Breast epithelium (tissue), 4 donors: ENCODE results near the gene FNDC3B. TPM values are rescaled to one million over a fixed set of nuclear protein-coding genes. Genes with fewer than 3 reads are reported as not detected.

Source experiments
- DNase-seq, 2 donors: peaks; one replicate each; pipeline ENCODE4 v3.0.0-alpha.2; 2019; ENCODE audit warnings: low spot score in 2 of 2
- H3K27ac ChIP-seq, 2 donors: fragments of 200-600 bp; sonication (generic) in 1 of 2; one replicate each; pipeline ENCODE4 v1.5.1; 2016 to 2019; ENCODE audit warnings: mild to moderate bottlenecking in 1 of 2
- H3K27me3 ChIP-seq, 2 donors: fragments of 200-600 bp; sonication (generic) in 1 of 2; one replicate each; pipeline versions ENCODE4 v1.5.1 to v1.6.0; 2017 to 2019; ENCODE audit warnings: control low read depth in 1 of 2, mild to moderate bottlenecking in 1 of 2
- H3K36me3 ChIP-seq: fragments of 200-600 bp; one replicate; pipeline ENCODE4 v1.5.1; 2019
- H3K4me1 ChIP-seq, 2 donors: fragments of 200-600 bp; sonication (generic); one replicate each; pipeline ENCODE4 v1.5.1; 2016 to 2019; ENCODE audit warnings: control low read depth in 1 of 2
- H3K4me3 ChIP-seq, 3 donors: fragments of 200-600 bp; sonication (generic); 1 replicate in 2 of 3; 2 replicates in 1 of 3; pipeline ENCODE4 v1.5.1; 2016 to 2019; ENCODE audit warnings: mild to moderate bottlenecking in 3 of 3, moderate library complexity in 2 of 3
- H3K9me3 ChIP-seq, 2 donors: fragments of 200-600 bp; sonication (generic) in 1 of 2; one replicate each; pipeline ENCODE4 v1.5.1; 2016 to 2019; ENCODE audit warnings: control low read depth in 1 of 2
- POLR2A ChIP-seq: fragments of 450-650 bp; IDR thresholded peaks from one replicate; pipeline ENCODE4 v1.6.1; 2016; ENCODE audit warnings: antibody characterized with exemption, mild to moderate bottlenecking, moderate library complexity
- POLR2AphosphoS5 ChIP-seq, 3 donors: sonication (generic); formaldehyde crosslinking; IDR thresholded peaks; one replicate each; pipeline ENCODE4 v1.6.1; 2017; ENCODE audit warnings: antibody characterized with exemption in 3 of 3
- intact Hi-C: fragments of 100-400 bp; cut with DNase I; formaldehyde crosslinking; loops from one replicate; pipeline ENCODE4 v1.15.1; 2023; ENCODE audit warnings: low total_unique reads
- total RNA-seq, 3 donors: library from RNA; depleted of rRNA; stranded (reverse); fragments of >200 nt; gene quantifications; one replicate each; pipeline ENCODE4 v1.1.0, GENCODE V29; 2016
- TF ChIP-seq, protein P1 (sequence below), 3 donors: fragments of 450-650 bp; IDR thresholded peaks; one replicate each; pipeline ENCODE4 v1.5.1; 2016 to 2017; ENCODE audit warnings: antibody characterized with exemption in 3 of 3, mild to moderate bottlenecking in 3 of 3, moderate library complexity in 3 of 3

The FNDC3B gene
- total RNA-seq, 3 donors from 2014 or later: 131 to 172 (median 149) TPM

DNA sequence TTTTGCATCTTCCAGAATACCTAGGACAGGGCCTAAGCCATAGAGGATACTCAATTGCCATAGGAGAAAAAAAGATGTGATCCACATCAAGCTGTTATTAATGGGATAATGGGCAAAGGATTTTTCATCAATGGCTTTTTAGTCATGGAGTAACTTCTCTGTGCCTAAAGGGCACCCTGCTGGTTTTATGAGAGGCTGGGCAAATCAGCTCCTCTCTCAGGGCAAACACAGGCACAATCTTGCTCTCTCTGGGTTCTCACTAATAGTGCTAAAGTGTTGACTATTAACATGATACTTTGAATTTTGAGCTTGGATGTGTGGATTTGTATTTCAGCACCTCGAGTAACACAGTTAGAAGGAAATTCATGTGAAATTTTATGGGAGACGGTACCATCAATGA is 341.3 kb downstream of the FNDC3B start:
- Histone ChIP-seq H3K36me3 (peaks cover 15% of the 10 kb centered on the region), H3K9me3 (peaks cover 0 to 8% of the 10 kb centered on the region in 2 donors), H3K4me1 (no peaks in the 10 kb centered on the region), H3K27me3 (no peaks in the 10 kb centered on the region), H3K4me3 (no peak overlapping the region), H3K27ac (no peak overlapping the region)
- intact Hi-C loops: no loop called here
- TF ChIP-seq, protein P1, sequence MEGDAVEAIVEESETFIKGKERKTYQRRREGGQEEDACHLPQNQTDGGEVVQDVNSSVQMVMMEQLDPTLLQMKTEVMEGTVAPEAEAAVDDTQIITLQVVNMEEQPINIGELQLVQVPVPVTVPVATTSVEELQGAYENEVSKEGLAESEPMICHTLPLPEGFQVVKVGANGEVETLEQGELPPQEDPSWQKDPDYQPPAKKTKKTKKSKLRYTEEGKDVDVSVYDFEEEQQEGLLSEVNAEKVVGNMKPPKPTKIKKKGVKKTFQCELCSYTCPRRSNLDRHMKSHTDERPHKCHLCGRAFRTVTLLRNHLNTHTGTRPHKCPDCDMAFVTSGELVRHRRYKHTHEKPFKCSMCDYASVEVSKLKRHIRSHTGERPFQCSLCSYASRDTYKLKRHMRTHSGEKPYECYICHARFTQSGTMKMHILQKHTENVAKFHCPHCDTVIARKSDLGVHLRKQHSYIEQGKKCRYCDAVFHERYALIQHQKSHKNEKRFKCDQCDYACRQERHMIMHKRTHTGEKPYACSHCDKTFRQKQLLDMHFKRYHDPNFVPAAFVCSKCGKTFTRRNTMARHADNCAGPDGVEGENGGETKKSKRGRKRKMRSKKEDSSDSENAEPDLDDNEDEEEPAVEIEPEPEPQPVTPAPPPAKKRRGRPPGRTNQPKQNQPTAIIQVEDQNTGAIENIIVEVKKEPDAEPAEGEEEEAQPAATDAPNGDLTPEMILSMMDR (IDR thresholded peaks at IDR 0.05): no peak
- TF ChIP-seq POLR2AphosphoS5 (IDR thresholded peaks at IDR 0.05): no peak
- TF ChIP-seq POLR2A: no peak
- DNase-seq: no peak

DNA sequence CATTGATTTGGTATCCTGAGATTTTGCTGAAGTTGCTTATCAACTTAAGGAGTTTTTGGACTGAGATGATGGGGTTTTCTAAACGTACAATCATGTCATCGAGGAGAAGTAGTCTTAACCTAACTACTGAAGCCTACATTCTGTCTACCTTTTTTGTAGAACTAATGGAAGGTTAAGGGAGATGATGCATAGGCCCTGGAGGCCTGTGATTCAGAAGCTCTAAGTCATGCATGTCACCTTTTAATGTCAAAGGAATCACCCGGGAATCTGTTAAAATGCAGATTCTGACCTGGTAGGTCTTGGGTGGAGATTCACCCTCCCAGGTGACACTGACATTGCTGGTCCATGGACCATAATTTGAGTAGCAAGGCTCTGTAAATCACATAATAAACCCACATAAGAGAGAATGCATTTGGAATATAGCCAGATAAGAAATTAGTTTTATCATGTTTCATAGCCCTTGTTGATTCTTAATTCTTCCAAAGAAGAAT is 344.0 kb downstream of the FNDC3B start:
- H3K36me3 ChIP-seq: peaks cover 15% of the 10 kb centered on the region

DNA sequence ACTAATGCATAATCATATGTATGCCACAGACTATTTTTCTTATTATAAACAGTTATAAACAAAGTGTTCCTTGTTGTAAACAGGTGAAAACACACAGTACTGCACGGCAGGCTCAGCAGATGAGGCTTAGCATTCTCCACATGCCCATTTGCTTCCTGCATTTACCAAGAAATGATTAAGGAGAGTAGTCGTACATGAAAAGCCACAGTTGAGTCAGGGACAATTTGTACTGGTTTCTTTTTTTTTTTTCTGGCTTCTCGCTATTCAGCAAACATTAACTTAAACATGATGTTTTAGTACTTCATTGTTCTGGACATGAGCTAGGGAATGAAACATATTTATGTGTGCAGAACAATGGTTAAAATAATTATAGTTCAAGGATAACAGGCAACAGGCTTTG is 345.5 kb downstream of the FNDC3B start:
- H3K27me3 ChIP-seq: no peaks in the 10 kb centered on the region
- H3K36me3 ChIP-seq: peaks cover 6% of the 10 kb centered on the region
- intact Hi-C loops: no loop called here

More for the DNA sequence above, 344.0 kb downstream of the FNDC3B start:
- no peak for TF ChIP-seq POLR2A
- no peak for TF ChIP-seq POLR2AphosphoS5 (IDR thresholded peaks at IDR 0.05)
- TF ChIP-seq, protein P1 (IDR thresholded peaks at IDR 0.05): no peak
- intact Hi-C loops: no loop called here
- H3K4me1 ChIP-seq: no peaks in the 10 kb centered on the region
- no peak for DNase-seq
- H3K27me3 ChIP-seq: no peaks in the 10 kb centered on the region
- H3K4me3 ChIP-seq: no peak overlapping the region
- peaks cover 0 to 8% of the 10 kb centered on the region in 2 donors for H3K9me3 ChIP-seq
- no peak overlapping the region for H3K27ac ChIP-seq

DNA sequence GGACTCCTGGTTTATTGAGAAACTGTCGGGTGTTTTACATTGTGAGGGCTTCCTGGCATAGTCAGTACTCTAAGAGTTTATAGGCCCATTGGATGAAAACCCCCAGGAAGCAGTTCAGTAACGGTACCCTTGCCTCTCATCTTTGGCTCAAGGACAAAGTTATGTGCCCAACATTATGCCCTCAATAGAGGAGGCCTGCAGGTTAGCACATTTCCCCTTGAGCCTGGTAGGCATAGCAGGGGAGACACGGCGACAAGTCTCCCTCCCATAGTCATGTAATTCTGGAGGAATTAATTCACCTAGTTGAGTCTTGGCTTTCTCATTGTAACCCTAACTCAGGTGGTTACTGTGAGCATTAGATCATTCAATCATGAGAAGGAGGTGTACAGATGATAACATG is 348.4 kb downstream of the FNDC3B start:
- Histone ChIP-seq H3K27me3 (no peaks in the 10 kb centered on the region), H3K27ac (no peak overlapping the region), H3K9me3 (no peaks in the 10 kb centered on the region), H3K4me1 (no peaks in the 10 kb centered on the region), H3K36me3 (no peaks in the 10 kb centered on the region), H3K4me3 (no peak overlapping the region)
- no peak for DNase-seq
- intact Hi-C loops: no loop called here
- no peak for TF ChIP-seq POLR2A
- TF ChIP-seq, protein P1 (IDR thresholded peaks at IDR 0.05): no peak
- TF ChIP-seq POLR2AphosphoS5 (IDR thresholded peaks at IDR 0.05): no peak

More for the DNA sequence above, 345.5 kb downstream of the FNDC3B start:
- Histone ChIP-seq H3K4me1 (no peaks in the 10 kb centered on the region), H3K4me3 (no peak overlapping the region), H3K9me3 (no peaks in the 10 kb centered on the region), H3K27ac (no peak overlapping the region)
- TF ChIP-seq POLR2AphosphoS5 (IDR thresholded peaks at IDR 0.05): no peak
- TF ChIP-seq, protein P1 (IDR thresholded peaks at IDR 0.05): no peak
- no peak for TF ChIP-seq POLR2A
- no peak for DNase-seq

DNA sequence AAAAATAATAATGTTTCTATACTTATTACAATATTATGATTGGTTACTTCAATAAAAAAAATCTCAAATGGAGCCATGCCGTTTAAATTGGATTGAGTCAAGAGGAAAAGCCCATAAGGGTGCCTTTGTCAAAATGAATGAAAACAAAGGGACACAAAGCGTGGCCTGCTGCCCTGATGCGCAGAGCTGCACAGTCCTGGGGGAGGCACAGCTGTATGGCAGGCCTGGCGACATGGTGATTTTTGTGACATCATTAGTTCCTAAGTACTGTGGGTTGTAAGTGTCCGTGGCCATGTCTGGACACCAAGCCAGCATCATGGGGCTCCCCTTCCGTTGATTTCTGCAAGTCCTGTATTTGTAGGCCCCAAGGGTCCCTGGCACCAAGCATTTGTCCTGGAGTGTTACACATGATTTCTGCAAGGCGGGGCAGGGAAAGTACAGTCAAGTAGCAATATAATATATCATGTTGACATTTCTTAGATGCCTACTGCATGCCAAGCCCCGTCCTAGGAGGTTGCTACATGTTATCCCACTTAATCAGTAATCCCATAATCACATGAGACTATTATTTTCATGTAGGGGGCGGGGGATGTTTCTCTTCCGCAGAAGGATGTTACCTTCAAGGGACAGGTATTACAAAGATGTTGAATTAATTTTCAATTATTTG is 349.2 kb downstream of the FNDC3B start:
- TF ChIP-seq POLR2A (no peak), POLR2AphosphoS5 (IDR thresholded peaks at IDR 0.05) (no peak)
- TF ChIP-seq, protein P1 (IDR thresholded peaks at IDR 0.05): no peak
- Histone ChIP-seq H3K36me3 (no peaks in the 10 kb centered on the region), H3K27ac (no peak overlapping the region), H3K4me3 (no peak overlapping the region), H3K27me3 (no peaks in the 10 kb centered on the region), H3K4me1 (no peaks in the 10 kb centered on the region), H3K9me3 (no peaks in the 10 kb centered on the region)
- no peak for DNase-seq
- intact Hi-C loops: no loop called here
